Muscle layer of colon (tissue), 2 donors: ENCODE measurements around the gene SEPTIN1.

Source experiments
- H3K27ac ChIP-seq: one replicate; pipeline ENCODE4 v1.7.0; 2013; ENCODE audit warnings: low read depth, mild to moderate bottlenecking, low read length, moderate library complexity
- H3K27me3 ChIP-seq, 2 donors: one replicate each; pipeline ENCODE4 v1.7.0; 2013; ENCODE audit warnings: low read length in 2 of 2, mild to moderate bottlenecking in 2 of 2; ENCODE audit not compliant: insufficient read depth in 2 of 2, control insufficient read depth in 1 of 2
- H3K36me3 ChIP-seq: one replicate; pipeline ENCODE4 v1.7.0; 2013; ENCODE audit warnings: mild to moderate bottlenecking, low read length; ENCODE audit not compliant: insufficient read depth
- H3K4me1 ChIP-seq: one replicate; pipeline ENCODE4 v1.7.0; 2013; ENCODE audit warnings: mild to moderate bottlenecking, low read length; ENCODE audit not compliant: insufficient read depth
- H3K4me3 ChIP-seq, 2 donors: one replicate each; pipeline ENCODE4 v1.7.0; 2013; ENCODE audit warnings: low read length in 2 of 2, low read depth in 1 of 2, mild to moderate bottlenecking in 1 of 2, moderate library complexity in 1 of 2
- H3K9ac ChIP-seq: one replicate; pipeline ENCODE4 v1.7.0; 2013; ENCODE audit warnings: low read length
- H3K9me3 ChIP-seq: one replicate; pipeline ENCODE4 v1.7.0; 2013; ENCODE audit warnings: mild to moderate bottlenecking, low read length
- donor health status: abdominal sarcoma.
- donor health status: Adenocarcinoma of cecum.

The SEPTIN1 gene

GRCh38 chr16:30371248-30371816 lies 11.0 kb downstream of the SEPTIN1 start:
- Histone ChIP-seq H3K27ac (peak overlapping the region; percentile 73), H3K36me3 (no peaks in the 10 kb centered on the region), H3K27me3 (no peaks in the 10 kb centered on the region), H3K4me1 (peaks cover 27% of the 10 kb centered on the region), H3K9ac (peak overlapping the region; percentile 7), H3K9me3 (no peaks in the 10 kb centered on the region), H3K4me3 (peak overlapping the region; percentile 52 to 79)

GRCh38 chr16:30370456-30371247 lies 11.7 kb downstream of the SEPTIN1 start, which contains the start of gene TBC1D10B:
Gene TBC1D10B, minus strand, starts transcription at chr16:30370494. Its CDS starts 311 bp downstream, at chr16:30370183.
- Histone ChIP-seq H3K9me3 (no peaks in the 10 kb centered on the region), H3K4me3 (peak within 1 kb of the TSS; percentile 73 to 98), H3K27ac (peak within 1 kb of the TSS; percentile 89), H3K9ac (peak within 1 kb of the TSS; percentile 62), H3K36me3 (peaks cover 2% of the 10 kb centered on the region), H3K4me1 (peaks cover 27% of the 10 kb centered on the region), H3K27me3 (no peaks in the 10 kb centered on the region)

- H3K4me3 ChIP-seq, result peak overlapping the region; percentile 73 to 98
- H3K4me1 ChIP-seq, result peaks cover 27% of the 10 kb centered on the region
- H3K36me3 ChIP-seq, result peaks cover 9% of the 10 kb centered on the region
- no peaks in the 10 kb centered on the region for H3K9me3 ChIP-seq
- H3K27ac ChIP-seq, result peak overlapping the region; percentile 89
- H3K9ac ChIP-seq, result no peak overlapping the region
- no peaks in the 10 kb centered on the region for H3K27me3 ChIP-seq
These were observed 12.4 kb downstream of the SEPTIN1 start for GRCh38 chr16:30369938-30370455.

GRCh38 chr16:30369091-30369937 lies 13.0 kb downstream of the SEPTIN1 start:
- Histone ChIP-seq H3K9me3 (no peaks in the 10 kb centered on the region), H3K27ac (peak overlapping the region; percentile 89), H3K9ac (peak overlapping the region; percentile 62), H3K4me3 (peak overlapping the region; percentile 73 to 98), H3K27me3 (no peaks in the 10 kb centered on the region), H3K4me1 (peaks cover 27% of the 10 kb centered on the region), H3K36me3 (peaks cover 15% of the 10 kb centered on the region)

GRCh38 chr16:30368792-30369090 lies 13.6 kb downstream of the SEPTIN1 start:
- Histone ChIP-seq H3K36me3 (peaks cover 15% of the 10 kb centered on the region), H3K27me3 (no peaks in the 10 kb centered on the region), H3K9me3 (no peaks in the 10 kb centered on the region), H3K27ac (peak overlapping the region; percentile 89), H3K9ac (peak overlapping the region; percentile 62), H3K4me3 (peak overlapping the region; percentile 73 to 98), H3K4me1 (peaks cover 27% of the 10 kb centered on the region)

GRCh38 chr16:30368122-30368791 lies 14.1 kb downstream of the SEPTIN1 start:
- Histone ChIP-seq H3K4me3 (peak overlapping the region; percentile 73 to 98), H3K27ac (peak overlapping the region; percentile 89), H3K36me3 (peaks cover 15% of the 10 kb centered on the region), H3K27me3 (no peaks in the 10 kb centered on the region), H3K4me1 (peaks cover 27% of the 10 kb centered on the region), H3K9ac (peak overlapping the region; percentile 62), H3K9me3 (no peaks in the 10 kb centered on the region)

- peak overlapping the region; percentile 62 for H3K9ac ChIP-seq
- peaks cover 27% of the 10 kb centered on the region for H3K4me1 ChIP-seq
- no peak overlapping the region for H3K27ac ChIP-seq
- peaks cover 21% of the 10 kb centered on the region for H3K36me3 ChIP-seq
- H3K27me3 ChIP-seq, result no peaks in the 10 kb centered on the region
- peak overlapping the region in 1 of 2 donors; percentile 73 for H3K4me3 ChIP-seq
- no peaks in the 10 kb centered on the region for H3K9me3 ChIP-seq
These were observed 14.9 kb downstream of the SEPTIN1 start for GRCh38 chr16:30367349-30368009.

GRCh38 chr16:30366511-30366910 lies 15.8 kb downstream of the SEPTIN1 start:
- Histone ChIP-seq H3K36me3 (peaks cover 26% of the 10 kb centered on the region), H3K4me1 (peaks cover 25% of the 10 kb centered on the region), H3K27ac (no peak overlapping the region), H3K9ac (no peak overlapping the region), H3K4me3 (no peak overlapping the region), H3K27me3 (no peaks in the 10 kb centered on the region), H3K9me3 (no peaks in the 10 kb centered on the region)

- no peak overlapping the region for H3K27ac ChIP-seq
- no peak overlapping the region for H3K9ac ChIP-seq
- H3K4me1 ChIP-seq, result peaks cover 21% of the 10 kb centered on the region
- H3K27me3 ChIP-seq, result no peaks in the 10 kb centered on the region
- no peak overlapping the region for H3K4me3 ChIP-seq
- peaks cover 34% of the 10 kb centered on the region for H3K36me3 ChIP-seq
- H3K9me3 ChIP-seq, result no peaks in the 10 kb centered on the region
These were observed 17.2 kb downstream of the SEPTIN1 start for GRCh38 chr16:30365200-30365599.

GRCh38 chr16:30361180-30361579 lies 21.2 kb downstream of the SEPTIN1 start:
- no peaks in the 10 kb centered on the region for H3K9me3 ChIP-seq
- peaks cover 69% of the 10 kb centered on the region for H3K36me3 ChIP-seq
- no peak overlapping the region for H3K9ac ChIP-seq
- H3K27ac ChIP-seq, result no peak overlapping the region
- peaks cover 8% of the 10 kb centered on the region for H3K4me1 ChIP-seq
- H3K4me3 ChIP-seq, result no peak overlapping the region
- no peaks in the 10 kb centered on the region for H3K27me3 ChIP-seq
